Activated CD4-positive, alpha-beta T cell treated with anti-CD3 and anti-CD28 coated beads, Interleukin-2, amount 50 U/mL, for 24 hours (primary cell): ENCODE results near the gene SAV1.

ENCODE experiments used
- DNase-seq, 2 donors: peaks; one replicate each; pipeline ENCODE4 v3.0.0-alpha.2; 2020; ENCODE audit warnings: low read depth in 1 of 2, low spot score in 1 of 2

The SAV1 gene

GRCh38 chr14:50610465-50610864 is 57.6 kb downstream of the SAV1 start:
- DNase-seq, result no peak

DNA sequence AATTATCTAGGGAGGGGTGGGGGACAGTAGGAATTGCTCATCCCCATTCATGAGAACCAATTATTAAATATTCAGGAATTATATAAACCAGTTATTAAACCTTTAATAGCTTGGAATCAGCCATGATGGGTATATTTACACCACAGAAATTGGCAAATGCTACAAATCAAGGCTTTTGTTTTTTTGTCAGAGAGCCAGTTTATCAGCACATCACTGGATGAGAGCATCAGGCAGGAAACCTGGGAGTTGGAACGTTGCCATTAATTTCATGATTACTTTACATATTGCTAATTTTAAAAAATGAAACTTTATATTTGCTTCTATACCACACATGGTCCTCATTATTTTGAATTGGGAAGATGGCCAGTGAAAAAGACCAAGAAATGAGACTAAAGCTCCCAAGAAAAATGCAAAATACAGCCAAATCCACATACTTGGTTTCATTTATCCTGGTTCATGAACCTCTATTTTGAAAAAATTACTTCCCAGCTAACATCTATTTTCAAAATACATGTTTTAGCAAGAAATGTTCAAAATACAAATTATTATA is 59.7 kb downstream of the SAV1 start:
- no peak for DNase-seq

GRCh38 chr14:50607761-50608160 is 60.3 kb downstream of the SAV1 start:
- no peak for DNase-seq

DNA sequence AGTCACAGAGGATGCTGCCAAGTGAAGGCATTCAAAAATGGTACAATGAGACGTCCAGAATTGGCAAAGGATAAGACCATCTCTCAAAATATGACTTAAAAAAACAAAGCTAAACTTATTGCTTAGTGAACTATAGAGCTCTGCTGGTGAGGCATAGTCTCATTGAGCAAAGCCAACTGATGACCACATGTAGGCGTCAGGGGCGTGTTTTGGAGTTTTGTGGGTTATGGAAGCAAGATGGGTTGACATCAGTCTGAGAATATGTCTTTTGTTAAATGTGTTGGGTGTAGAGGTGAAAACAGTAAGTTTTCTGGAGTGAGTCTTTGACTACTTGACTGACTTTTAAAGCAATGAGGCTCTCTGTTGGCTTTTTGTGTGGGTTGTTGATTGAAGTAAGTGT is 60.9 kb downstream of the SAV1 start:
- no peak for DNase-seq

GRCh38 chr14:50606468-50606867 is 61.6 kb downstream of the SAV1 start:
- no peak for DNase-seq

DNA sequence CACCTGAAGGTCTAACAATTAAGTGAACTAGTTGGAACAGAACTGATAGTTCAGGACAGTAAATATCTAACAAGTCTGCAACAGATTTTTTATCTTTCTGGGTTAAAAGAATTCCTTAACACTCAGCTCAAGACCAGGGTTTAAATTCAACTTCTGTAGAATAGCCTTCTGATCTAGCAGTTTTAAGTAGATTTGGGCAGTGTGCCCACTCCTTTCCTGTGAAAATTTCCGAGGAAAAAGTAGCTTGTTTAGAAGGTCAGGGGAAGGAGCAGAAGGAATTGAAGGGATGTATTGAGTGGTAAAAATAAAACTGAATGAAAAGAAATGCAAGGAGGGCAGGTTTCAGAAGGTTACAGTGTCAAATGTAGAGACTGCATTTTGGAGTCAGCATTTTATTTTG is 62.3 kb downstream of the SAV1 start:
- no peak for DNase-seq

DNA sequence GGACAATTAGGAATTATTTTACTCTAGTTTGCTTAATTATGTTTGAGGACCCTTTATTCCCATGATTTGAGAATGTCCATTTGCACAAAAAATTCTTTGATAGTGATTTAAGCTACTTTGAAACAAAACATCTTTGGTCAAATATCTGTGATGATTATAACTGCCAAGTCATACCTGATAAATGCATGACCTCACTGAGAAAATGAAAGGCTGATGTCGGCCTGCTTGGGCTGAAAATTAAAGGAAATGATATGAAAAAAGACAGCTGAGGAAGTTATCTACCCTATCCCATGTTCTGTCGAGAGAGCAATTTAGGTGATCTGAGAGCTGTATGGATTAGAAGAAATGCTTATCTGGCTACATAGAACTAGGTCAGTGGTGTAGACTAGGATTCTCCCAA is 64.5 kb downstream of the SAV1 start:
- DNase-seq, result no peak

GRCh38 chr14:50602035-50602434 is 66.1 kb downstream of the SAV1 start:
- DNase-seq, result no peak

DNA sequence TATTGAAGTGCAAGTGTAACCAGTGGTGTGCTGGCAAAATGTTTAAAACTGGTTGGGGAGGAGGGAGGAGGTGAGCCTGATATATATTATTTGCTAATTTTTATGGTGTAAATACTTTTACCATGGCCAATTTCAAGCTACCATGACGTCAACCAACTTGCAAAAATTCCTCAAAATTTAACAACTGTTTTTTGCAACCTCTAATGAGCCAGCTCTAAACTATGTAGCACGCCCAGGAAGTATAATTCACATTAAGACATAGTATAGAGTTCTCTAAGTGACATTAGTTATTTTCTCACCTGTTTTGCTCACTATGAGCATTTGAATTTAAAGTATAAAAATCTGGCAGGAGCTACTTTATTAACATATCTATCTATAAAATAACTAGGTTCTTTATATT is 66.7 kb downstream of the SAV1 start:
- no peak for DNase-seq

DNA sequence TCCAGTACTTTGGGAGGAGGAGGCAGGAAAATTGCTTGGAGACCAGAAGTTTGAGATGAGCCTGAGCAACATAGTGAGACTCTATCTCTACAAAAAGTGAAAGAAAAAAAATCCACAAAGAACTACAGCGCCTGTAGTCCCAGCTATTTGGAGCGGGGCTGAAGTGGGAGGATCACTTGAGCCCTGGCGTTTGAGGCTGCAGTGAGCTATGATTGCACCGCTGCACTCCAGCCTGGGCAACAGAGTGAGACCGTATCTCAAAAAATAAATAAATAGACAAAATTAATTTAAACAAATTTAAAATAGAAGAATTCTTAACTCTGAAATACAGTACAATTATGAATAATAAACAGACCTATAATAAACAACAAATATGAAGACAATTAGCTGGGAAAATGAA is 67.3 kb downstream of the SAV1 start:
- DNase-seq, result no peak

DNA sequence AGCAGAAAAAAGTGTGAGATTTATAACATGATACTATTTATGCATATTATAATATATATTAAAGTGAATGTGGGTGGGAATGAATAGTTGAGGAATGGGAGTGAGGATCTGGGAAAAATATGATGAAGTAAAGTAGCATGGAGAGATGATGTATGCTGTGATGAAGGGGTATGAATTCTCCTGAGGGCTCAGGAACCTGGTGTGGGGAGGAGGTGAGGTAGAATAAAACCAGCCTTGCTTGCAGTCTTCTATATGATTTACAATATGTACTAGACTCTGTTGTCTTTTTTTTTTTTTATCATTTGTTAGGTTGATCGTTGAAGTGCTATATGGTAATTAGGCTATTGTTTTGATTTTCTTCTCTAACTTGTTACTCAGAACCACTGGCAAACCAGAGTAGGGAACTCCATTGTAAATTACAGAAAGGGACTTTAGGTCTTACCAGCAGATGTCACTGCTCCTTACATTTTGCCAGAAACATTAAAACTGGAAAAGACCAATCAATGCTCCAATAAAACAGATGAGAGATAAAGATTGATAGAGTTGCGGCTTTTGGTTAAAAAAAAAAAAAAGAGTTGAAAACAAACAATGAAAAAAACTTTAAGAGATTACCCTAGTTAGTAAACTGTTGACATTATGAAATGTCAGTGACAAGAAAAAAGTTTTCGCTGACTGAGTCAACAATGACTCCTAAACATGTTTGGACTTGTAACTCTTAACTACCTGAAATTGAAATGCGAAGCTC is 68.2 kb downstream of the SAV1 start:
- no peak for DNase-seq

DNA sequence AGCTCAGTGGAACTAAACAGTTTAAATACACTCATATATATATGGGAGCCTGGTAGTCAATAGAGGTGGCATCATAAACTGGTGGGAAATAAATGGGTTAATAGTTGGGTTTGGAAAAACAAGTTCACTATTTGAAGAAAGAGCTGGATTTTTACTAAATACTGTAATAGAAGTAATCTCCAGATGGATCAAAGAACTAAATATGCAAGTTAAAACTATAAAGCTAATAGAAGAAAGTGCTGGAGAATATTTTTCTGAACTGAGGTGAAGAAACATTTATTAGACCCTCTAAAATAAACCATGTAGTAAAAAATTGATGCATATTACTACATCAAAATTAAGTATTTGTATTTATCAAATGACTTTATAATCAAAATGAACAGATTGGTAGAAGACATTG is 69.3 kb downstream of the SAV1 start:
- no peak for DNase-seq

DNA sequence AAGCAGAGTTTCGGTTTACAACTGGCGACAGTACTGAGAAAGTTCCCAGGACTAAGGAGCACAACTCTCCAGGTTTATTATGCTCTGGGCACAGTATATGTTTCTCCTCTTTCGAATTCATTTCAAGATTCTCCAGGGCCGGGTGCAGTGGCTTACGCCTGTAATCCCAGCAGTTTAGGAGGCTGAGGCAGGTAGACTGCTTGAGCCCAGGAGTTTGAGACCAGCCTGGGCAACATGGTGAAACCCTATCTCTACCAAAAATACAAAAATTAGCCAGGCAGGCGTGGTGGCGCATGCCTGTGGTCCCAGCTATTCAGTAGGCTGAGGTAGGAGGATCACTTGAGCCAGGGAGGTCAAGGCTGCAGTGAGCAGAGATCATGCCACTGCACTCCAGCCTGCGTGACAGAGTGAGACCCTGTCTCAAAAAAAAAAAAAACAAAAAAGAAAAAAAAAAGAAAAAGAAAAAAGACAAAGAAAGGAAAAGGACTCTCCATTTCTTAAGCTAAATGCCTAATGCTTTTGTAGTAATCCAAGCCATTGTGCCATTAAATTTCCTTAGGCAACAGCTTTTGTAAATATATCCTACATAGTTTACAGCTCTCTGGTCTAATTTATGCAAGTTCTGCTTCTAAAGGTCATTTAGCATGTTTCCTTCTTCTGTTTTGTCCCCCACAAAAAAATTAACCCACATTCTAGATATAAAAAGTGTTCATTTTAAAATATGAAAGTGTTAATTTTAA is 73.4 kb downstream of the SAV1 start:
- DNase-seq, result no peak

GRCh38 chr14:50590464-50590863 is 77.6 kb downstream of the SAV1 start:
- no peak for DNase-seq
